ENCODE results near the gene CD4.

Gene CD4

GRCh38 chr12:6778574-6779550, 10.5 kb upstream of the CD4 start:
- peak; percentile 92 for DNase-seq

- DNase-seq = no peak
These were observed 9.5 kb upstream of the CD4 start for GRCh38 chr12:6779708-6780432.

- DNase-seq = peak; percentile 54
These were observed 8.8 kb upstream of the CD4 start for GRCh38 chr12:6780573-6780972.

GRCh38 chr12:6782119-6782518, 7.2 kb upstream of the CD4 start:
- no peak for DNase-seq

- no peak for DNase-seq
These were observed 6.3 kb upstream of the CD4 start for GRCh38 chr12:6782850-6783566.

GRCh38 chr12:6783828-6784227, 5.5 kb upstream of the CD4 start:
- DNase-seq = no peak

GRCh38 chr12:6784296-6784695, 5.0 kb upstream of the CD4 start:
- no peak for DNase-seq

GRCh38 chr12:6784761-6785160, 4.6 kb upstream of the CD4 start:
- no peak for DNase-seq

- peak; percentile 32 for DNase-seq
These were observed 2.8 kb upstream of the CD4 start for GRCh38 chr12:6786416-6787094.

GRCh38 chr12:6787309-6787708, 2.0 kb upstream of the CD4 start:
- no peak for DNase-seq

GRCh38 chr12:6790496-6791150, 1.3 kb downstream of the CD4 start:
- peak; percentile 75 for DNase-seq

GRCh38 chr12:6791931-6792520, 2.7 kb downstream of the CD4 start:
- peak; percentile 31 for DNase-seq

GRCh38 chr12:6792522-6793201, 3.3 kb downstream of the CD4 start:
- peak; percentile 58 for DNase-seq

- no peak for DNase-seq
These were observed 5.8 kb downstream of the CD4 start for GRCh38 chr12:6795088-6795487.

GRCh38 chr12:6796576-6796975, 7.2 kb downstream of the CD4 start:
- no peak for DNase-seq

GRCh38 chr12:6799147-6799546, 9.8 kb downstream of the CD4 start:
- no peak for DNase-seq

- DNase-seq = no peak
These were observed 17.8 kb downstream of the CD4 start for GRCh38 chr12:6807170-6807569.

- DNase-seq = no peak
These were observed 19.7 kb downstream of the CD4 start for GRCh38 chr12:6809056-6809455.

GRCh38 chr12:6810758-6811157, 21.4 kb downstream of the CD4 start:
- DNase-seq = no peak

- DNase-seq = no peak
These were observed 24.0 kb downstream of the CD4 start for GRCh38 chr12:6813363-6813762.

- no peak for DNase-seq
These were observed 27.3 kb downstream of the CD4 start for GRCh38 chr12:6816598-6816997.

Data from activated CD4-positive, alpha-beta T cell treated with anti-CD3 and anti-CD28 coated beads, Interleukin-2, amount 50 U/mL, for 16 hours (primary cell).